ENCODE results near the gene PTPN4.

PTPN4 gene

DNA sequence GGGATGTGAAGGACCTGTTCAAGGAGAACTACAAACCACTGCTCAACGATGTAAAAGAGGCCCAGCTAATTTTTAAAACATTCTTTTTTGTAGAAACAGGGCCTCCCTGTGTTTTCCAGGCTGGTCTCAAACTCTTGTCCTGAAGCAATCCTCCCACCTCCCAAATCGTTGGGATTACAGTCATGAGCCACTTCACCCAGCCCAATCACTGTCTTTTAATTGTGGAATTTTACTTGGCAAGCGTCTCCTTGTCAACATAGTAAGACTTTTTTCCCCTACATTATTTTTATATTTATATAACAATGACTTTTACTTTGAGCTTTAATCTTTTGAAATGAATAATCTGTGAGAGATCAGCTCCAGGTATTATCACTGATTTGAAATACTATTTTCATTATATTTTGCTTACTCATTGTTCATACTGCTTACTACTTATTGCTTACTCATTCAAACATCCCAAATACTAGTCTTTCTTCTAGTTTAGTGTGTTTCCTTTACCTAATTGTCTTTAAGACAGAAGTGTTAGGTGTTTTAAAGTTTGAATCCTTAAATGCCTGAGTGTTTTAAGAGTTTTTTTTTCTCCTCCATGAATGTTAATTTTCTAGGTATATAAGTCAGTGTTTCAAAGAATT is 48.9 kb downstream of the PTPN4 start:
- TF ChIP-seq, protein P1, sequence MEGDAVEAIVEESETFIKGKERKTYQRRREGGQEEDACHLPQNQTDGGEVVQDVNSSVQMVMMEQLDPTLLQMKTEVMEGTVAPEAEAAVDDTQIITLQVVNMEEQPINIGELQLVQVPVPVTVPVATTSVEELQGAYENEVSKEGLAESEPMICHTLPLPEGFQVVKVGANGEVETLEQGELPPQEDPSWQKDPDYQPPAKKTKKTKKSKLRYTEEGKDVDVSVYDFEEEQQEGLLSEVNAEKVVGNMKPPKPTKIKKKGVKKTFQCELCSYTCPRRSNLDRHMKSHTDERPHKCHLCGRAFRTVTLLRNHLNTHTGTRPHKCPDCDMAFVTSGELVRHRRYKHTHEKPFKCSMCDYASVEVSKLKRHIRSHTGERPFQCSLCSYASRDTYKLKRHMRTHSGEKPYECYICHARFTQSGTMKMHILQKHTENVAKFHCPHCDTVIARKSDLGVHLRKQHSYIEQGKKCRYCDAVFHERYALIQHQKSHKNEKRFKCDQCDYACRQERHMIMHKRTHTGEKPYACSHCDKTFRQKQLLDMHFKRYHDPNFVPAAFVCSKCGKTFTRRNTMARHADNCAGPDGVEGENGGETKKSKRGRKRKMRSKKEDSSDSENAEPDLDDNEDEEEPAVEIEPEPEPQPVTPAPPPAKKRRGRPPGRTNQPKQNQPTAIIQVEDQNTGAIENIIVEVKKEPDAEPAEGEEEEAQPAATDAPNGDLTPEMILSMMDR (IDR thresholded peaks at IDR 0.05; ENCODE audit: extremely low read depth, insufficient read depth, missing control alignments) = no peak
- in situ Hi-C loops (cut with MboI; ENCODE audit: low pct_unique_long_range_greater_than_20kb, low sequenced_read_pairs, unreplicated experiment) = no loop called here
- no peak for DNase-seq (ENCODE audit: low spot score)

DNA sequence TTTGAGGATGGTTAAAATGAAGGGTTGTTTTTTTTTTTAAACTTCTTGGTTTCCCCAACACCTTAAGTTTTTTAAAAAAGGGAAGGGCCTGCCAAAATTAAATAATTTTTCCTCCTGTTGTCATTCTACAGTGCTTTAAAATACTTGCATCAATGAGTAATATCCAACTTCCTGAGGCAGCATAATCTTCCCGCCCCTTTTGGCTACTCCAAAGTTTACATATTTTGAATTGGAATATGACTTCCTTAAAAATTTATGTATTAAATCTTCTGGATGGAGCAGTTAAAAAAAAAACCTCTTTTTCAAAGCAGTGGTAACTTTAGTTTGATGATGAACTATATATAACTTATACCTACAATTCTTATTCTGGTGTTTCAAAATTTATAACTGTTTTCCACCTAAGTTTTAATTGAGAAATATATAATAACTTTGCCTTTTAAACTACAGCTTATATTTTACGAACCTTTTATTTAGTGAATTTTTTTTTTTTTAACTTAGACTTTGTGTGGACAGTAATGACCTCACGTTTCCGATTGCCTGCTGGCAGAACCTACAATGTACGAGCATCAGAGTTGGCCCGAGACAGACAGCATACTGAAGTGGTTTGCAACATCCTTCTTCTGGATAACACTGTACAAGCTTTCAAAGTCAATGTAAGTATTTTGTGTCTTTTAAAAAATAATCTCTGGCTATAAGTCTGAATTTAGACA is 49.8 kb downstream of the PTPN4 start:
- no peak for DNase-seq (ENCODE audit: low spot score)
- TF ChIP-seq, protein P1 (IDR thresholded peaks at IDR 0.05; ENCODE audit: extremely low read depth, insufficient read depth, missing control alignments) = no peak
- in situ Hi-C loops (cut with MboI; ENCODE audit: low pct_unique_long_range_greater_than_20kb, low sequenced_read_pairs, unreplicated experiment) = no loop called here

DNA sequence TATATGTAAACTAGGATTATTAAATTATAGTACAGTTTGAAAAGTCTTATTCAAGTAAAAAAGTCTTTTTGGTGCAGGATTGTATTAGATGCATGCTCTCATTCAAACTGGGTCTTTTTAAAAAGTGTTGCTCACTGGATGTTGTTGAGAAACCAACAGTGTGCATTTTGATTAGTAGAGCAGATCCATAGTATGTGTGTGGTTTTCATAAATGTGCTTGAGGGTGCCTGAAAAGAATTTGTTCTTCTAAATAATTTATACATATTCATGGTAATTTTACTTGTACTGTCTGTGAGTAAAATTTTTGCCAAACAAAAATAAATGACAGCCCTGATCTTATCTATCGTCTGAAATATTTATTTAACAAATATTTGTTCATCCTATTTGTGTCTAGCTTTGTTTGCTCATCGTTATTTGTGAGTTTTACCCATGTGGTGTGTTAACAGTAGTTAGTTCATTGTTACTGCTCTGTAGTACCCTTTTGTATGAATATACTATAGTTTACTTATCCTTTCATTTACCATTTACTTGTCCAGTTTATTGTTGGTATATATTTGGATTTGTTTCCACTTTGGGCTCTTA is 50.4 kb downstream of the PTPN4 start:
- TF ChIP-seq, protein P1 (IDR thresholded peaks at IDR 0.05; ENCODE audit: extremely low read depth, insufficient read depth, missing control alignments) = no peak
- DNase-seq (ENCODE audit: low spot score) = no peak
- in situ Hi-C loops (cut with MboI; ENCODE audit: low pct_unique_long_range_greater_than_20kb, low sequenced_read_pairs, unreplicated experiment) = no loop called here

DNA sequence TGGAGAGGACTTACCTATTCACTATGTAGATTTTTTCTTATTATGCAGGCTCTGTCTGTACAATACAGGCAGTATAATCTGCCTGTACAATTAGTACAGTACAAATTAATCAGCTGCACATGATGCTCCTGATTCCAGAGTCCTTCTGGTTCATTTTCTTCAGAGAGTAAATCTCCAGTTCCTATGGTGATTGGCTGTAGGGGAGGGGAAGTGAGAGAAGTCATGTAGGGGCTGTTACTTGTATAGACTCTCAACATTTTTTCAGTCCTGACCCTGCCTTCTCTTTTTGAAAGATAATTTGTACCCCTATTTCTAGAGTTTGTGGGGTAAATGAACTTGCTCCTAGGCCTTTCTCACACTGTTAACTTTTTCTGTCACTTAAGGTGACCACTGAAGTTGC is 54.5 kb downstream of the PTPN4 start:
- no peak for DNase-seq (ENCODE audit: low spot score)
- TF ChIP-seq, protein P1 (IDR thresholded peaks at IDR 0.05; ENCODE audit: extremely low read depth, insufficient read depth, missing control alignments) = no peak
- in situ Hi-C loops (cut with MboI; ENCODE audit: low pct_unique_long_range_greater_than_20kb, low sequenced_read_pairs, unreplicated experiment) = no loop called here

DNA sequence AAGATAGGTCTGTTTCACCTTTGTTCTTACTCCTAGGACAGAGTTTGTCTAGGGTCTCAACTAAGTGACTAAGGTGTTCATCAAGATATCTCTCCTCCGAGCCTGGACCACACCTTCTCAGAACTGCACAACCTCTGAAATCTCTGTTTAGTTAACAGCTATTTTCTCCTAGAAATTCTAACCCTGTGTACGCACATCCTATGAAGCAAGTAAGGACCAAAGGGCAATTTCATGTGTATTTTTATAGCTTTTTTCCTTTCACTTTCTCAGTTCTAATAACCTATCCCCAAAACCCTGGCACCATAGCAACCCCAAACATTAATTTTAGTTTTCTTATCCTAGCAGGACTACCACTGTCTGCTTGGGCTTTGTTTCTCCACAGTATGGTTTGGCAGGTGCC is 59.1 kb downstream of the PTPN4 start:
- TF ChIP-seq, protein P1 (IDR thresholded peaks at IDR 0.05; ENCODE audit: extremely low read depth, insufficient read depth, missing control alignments) = no peak
- in situ Hi-C loops (cut with MboI; ENCODE audit: low pct_unique_long_range_greater_than_20kb, low sequenced_read_pairs, unreplicated experiment) = no loop called here
- no peak for DNase-seq (ENCODE audit: low spot score)

DNA sequence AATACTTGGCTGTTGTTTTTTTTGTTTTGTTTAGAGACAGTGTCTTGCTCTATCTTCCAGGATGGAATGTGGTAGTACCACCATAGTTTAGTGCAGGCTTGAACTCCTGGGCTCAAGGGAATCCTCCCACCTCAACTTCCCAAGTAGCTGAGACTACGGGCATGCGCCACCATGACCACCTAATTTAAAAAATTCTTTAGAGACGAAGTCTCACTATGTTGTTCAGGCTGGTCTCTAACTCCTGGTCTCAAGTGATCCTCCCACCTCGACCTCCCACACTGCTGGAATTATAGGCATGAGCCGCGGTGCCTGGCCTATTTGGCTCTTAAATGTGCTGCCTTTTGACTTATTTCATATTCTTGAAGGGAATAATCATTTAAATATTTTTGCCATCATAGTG is 60.1 kb downstream of the PTPN4 start:
- in situ Hi-C loops (cut with MboI; ENCODE audit: low pct_unique_long_range_greater_than_20kb, low sequenced_read_pairs, unreplicated experiment) = no loop called here
- DNase-seq (ENCODE audit: low spot score) = no peak
- TF ChIP-seq, protein P1 (IDR thresholded peaks at IDR 0.05; ENCODE audit: extremely low read depth, insufficient read depth, missing control alignments) = no peak

All from GM13977 (cell line).